B cell (primary cell): Measurements from ENCODE around the gene COPZ1. TPM values are rescaled to one million over a fixed set of nuclear protein-coding genes. Genes with fewer than 3 reads are reported as not detected.

Experiments used
- ATAC-seq: fragments of 200-7000 bp; cut with Tn5 transposase; one replicate; pipeline ENCODE4 v1.10.0; 2021; ENCODE audit warnings: low read depth, mild to moderate bottlenecking, moderate number of reproducible peaks, moderate library complexity
- CTCF ChIA-PET: fragments of 350-600 bp; sonication (Branson Sonifier 250); formaldehyde crosslinking; loops from one replicate; lab custom pipeline; 2021; ENCODE audit warnings: antibody characterized with exemption, inconsistent platforms; lab: Charles Lee
- POLR2A ChIA-PET: fragments of 350-600 bp; sonication (Branson Sonifier 250); formaldehyde crosslinking; loops from one replicate; lab custom pipeline; 2021; ENCODE audit warnings: antibody characterized with exemption; lab: Charles Lee
- DNase-seq: peaks from one replicate; pipeline ENCODE4 v3.0.0; 2013
- H2AFZ ChIP-seq: 2 replicates; pipeline ENCODE4 v1.6.1; 2012; ENCODE audit warnings: mild to moderate bottlenecking, low read depth, low read length; ENCODE audit not compliant: insufficient read depth, poor library complexity, severe bottlenecking
- H3K27ac ChIP-seq, 2 donors: 1 replicate in 1 of 2; 2 replicates in 1 of 2; pipeline ENCODE4 v1.5.1; 2012 to 2013; ENCODE audit warnings: low read length in 2 of 2, mild to moderate bottlenecking in 2 of 2, moderate library complexity in 1 of 2
- H3K27me3 ChIP-seq, 4 experiments: fragments of 200-600 bp in 1 of 4; sonication (generic) in 1 of 4; replicated peaks in 1 of 4; 1 replicate in 2 of 4; 2 replicates in 2 of 4; pipeline versions ENCODE4 v1.6.1 to v1.7.0; 2013 to 2016; ENCODE audit warnings: low read length in 3 of 4, mild to moderate bottlenecking in 2 of 4, mixed read lengths in 1 of 4, moderate library complexity in 1 of 4; ENCODE audit not compliant: insufficient read depth in 4 of 4, control insufficient read depth in 3 of 4; ENCODE audit errors: control extremely low read depth in 1 of 4
- H3K36me3 ChIP-seq, 2 experiments: replicated peaks in 1 of 2; 1 replicate in 1 of 2; 2 replicates in 1 of 2; pipeline versions ENCODE4 v1.6.1 to v1.7.1; 2013; ENCODE audit warnings: low read length in 1 of 2; ENCODE audit not compliant: insufficient read depth in 2 of 2, control insufficient read depth in 1 of 2; ENCODE audit errors: control extremely low read depth in 1 of 2, extremely low read depth in 1 of 2
- H3K4me1 ChIP-seq, 2 donors: fragments of 200-600 bp in 1 of 2; sonication (generic) in 1 of 2; 1 replicate in 1 of 2; 2 replicates in 1 of 2; pipeline versions ENCODE4 v1.5.1 to v1.6.1; 2013 to 2017; ENCODE audit warnings: low read length in 2 of 2; ENCODE audit not compliant: control insufficient read depth in 2 of 2, insufficient read depth in 2 of 2
- H3K4me2 ChIP-seq: replicated peaks from 2 replicates; pipeline ENCODE3; 2012; ENCODE audit warnings: mild to moderate bottlenecking, low read depth, low read length; ENCODE audit not compliant: poor library complexity, severe bottlenecking
- H3K4me3 ChIP-seq, 5 experiments: fragments of 200-600 bp in 1 of 5; sonication (generic) in 1 of 5; 1 replicate in 3 of 5; 2 replicates in 2 of 5; pipeline versions ENCODE4 v1.5.1 to v1.7.0; 2011 to 2016; ENCODE audit warnings: low read length in 4 of 5, mild to moderate bottlenecking in 4 of 5, low read depth in 2 of 5, control low read depth in 1 of 5, moderate library complexity in 1 of 5; ENCODE audit not compliant: insufficient read depth in 1 of 5; ENCODE audit errors: control extremely low read depth in 1 of 5, extremely low read depth in 1 of 5
- H3K79me2 ChIP-seq: fragments of 200-600 bp; sonication (generic); one replicate; pipeline ENCODE4 v1.6.0; 2016; ENCODE audit warnings: low read length; ENCODE audit not compliant: control insufficient read depth, insufficient read depth
- H3K9ac ChIP-seq: fragments of 200-600 bp; sonication (generic); 2 replicates; pipeline ENCODE4 v1.6.1; 2017; ENCODE audit warnings: mild to moderate bottlenecking, low read length, moderate library complexity
- H3K9me3 ChIP-seq, 3 donors: one replicate each; pipeline versions ENCODE4 v1.6.1 to v1.7.1; 2013; ENCODE audit warnings: low read length in 2 of 3; ENCODE audit not compliant: control insufficient read depth in 2 of 3, insufficient read depth in 1 of 3; ENCODE audit errors: control extremely low read depth in 1 of 3
- H4K20me1 ChIP-seq: 2 replicates; pipeline ENCODE4 v1.6.0; 2012; ENCODE audit warnings: mild to moderate bottlenecking, low read length; ENCODE audit not compliant: insufficient read depth, control insufficient read depth, poor library complexity, severe bottlenecking
- H3K27ac Mint-ChIP-seq: one replicate; pipeline ENCODE4 v1.8.0; 2021; ENCODE audit warnings: mixed read lengths
- H3K27me3 Mint-ChIP-seq: one replicate; pipeline ENCODE4 v1.8.0; 2021; ENCODE audit warnings: mixed read lengths
- H3K4me1 Mint-ChIP-seq: one replicate; pipeline ENCODE4 v1.8.0; 2021; ENCODE audit warnings: mixed read lengths
- H3K4me3 Mint-ChIP-seq: one replicate; pipeline ENCODE4 v1.8.0; 2021; ENCODE audit warnings: mixed read lengths
- H3K9me3 Mint-ChIP-seq: one replicate; pipeline ENCODE4 v1.8.0; 2022; ENCODE audit warnings: mixed read lengths; ENCODE audit not compliant: insufficient read depth
- CTCF ChIP-seq: fragments of 200-600 bp; IDR thresholded peaks from one replicate; pipeline ENCODE4 v1.8.0; 2022; ENCODE audit warnings: antibody characterized with exemption, mild to moderate bottlenecking
- EZH2 ChIP-seq: IDR thresholded peaks from 2 replicates; pipeline ENCODE4 v1.6.1; 2012; ENCODE audit warnings: borderline replicate concordance, low read depth, mild to moderate bottlenecking, moderate library complexity, low read length; ENCODE audit not compliant: insufficient read depth, poor library complexity, severe bottlenecking
- WGBS: methylation state at CpG from one replicate; pipeline ENCODE4 v1.1.5; 2013; ENCODE audit warnings: missing lambda C conversion rate; ENCODE audit not compliant: insufficient coverage; 5-methylcytosine and 5-hydroxymethylcytosine counted together
- intact Hi-C: fragments of 100-400 bp; cut with micrococcal nuclease; formaldehyde crosslinking; loops from one replicate; pipeline ENCODE4 v1.10.0; 2022
- polyA plus RNA-seq: library from polyadenylated mRNA; depleted of rRNA; stranded (reverse); fragments of >200 nt; gene quantifications from 2 replicates; pipeline ENCODE4 v1.2.3, GENCODE V29; 2012
- total RNA-seq, 2 donors: library from RNA; stranded (reverse); fragments of 120-200 nt in 1 of 2; gene quantifications; 1 replicate in 1 of 2; 2 replicates in 1 of 2; pipeline versions ENCODE4 v1.2.3 to v1.2.4, GENCODE V29; 2013 to 2022

The COPZ1 gene
- total and polyA plus RNA-seq, 2 donors (not counting 1 experiment from before 2014, with no cell fraction given) = 54.9 to 72.1 TPM

GRCh38 chr12:54352022-54352531, 27.1 kb downstream of the COPZ1 start:
- TF ChIP-seq EZH2 (no peak), CTCF (no peak)
- POLR2A ChIA-PET = interaction anchor here (0.6 kb wide), 1 partner anchor 121 kb away, joined by 4 read pairs; no protein-coding TSS in a partner anchor
- DNase-seq (no peak), ATAC-seq (no peak)
- Histone ChIP-seq H3K79me2 (no peaks in the 10 kb centered on the region), H3K4me3 (no peak overlapping the region), H3K4me2 (no peak overlapping the region), H4K20me1 (no peaks in the 10 kb centered on the region), H2AFZ (no peak overlapping the region), H3K36me3 (peaks cover 0 to 39% of the 10 kb centered on the region in 2 experiments), H3K9ac (no peak overlapping the region), H3K27me3 (no peaks in the 10 kb centered on the region), H3K4me1 (peaks cover 4% of the 10 kb centered on the region in 2 donors), H3K9me3 (no peaks in the 10 kb centered on the region), H3K27ac (no peak overlapping the region)
- no peak overlapping the region for H3K27ac Mint-ChIP-seq
- no peak overlapping the region for H3K4me3 Mint-ChIP-seq
- H3K4me1 Mint-ChIP-seq = peaks cover 8% of the 10 kb centered on the region
- no peaks in the 10 kb centered on the region for H3K9me3 Mint-ChIP-seq
- intact Hi-C loops = no loop called here
- CTCF ChIA-PET = interaction anchor here (0.9 to 3.4 kb wide), 3 partner anchors 8 to 14 kb away, joined by 3 to 9 read pairs (median 3); no protein-coding TSS in a partner anchor
- H3K27me3 Mint-ChIP-seq = no peaks in the 10 kb centered on the region
- 7% methylated on average over 10 of the region's 21 CpGs for WGBS
